H1 (cell line): ENCODE measurements around the gene TTC33. TPM values are rescaled to one million over a fixed set of nuclear protein-coding genes. Genes with fewer than 3 reads are reported as not detected.

Source experiments
- CTBP2 ChIP-seq: IDR thresholded peaks from 2 replicates; pipeline ENCODE4 v1.7.0; 2011; ENCODE audit warnings: borderline replicate concordance, mild to moderate bottlenecking, moderate library complexity, mixed read lengths, low read length; ENCODE audit not compliant: insufficient read depth, insufficient read length
- SIRT6 ChIP-seq: IDR thresholded peaks from one replicate; pipeline ENCODE4 v1.7.1; 2012; ENCODE audit warnings: low read length, inconsistent platforms
- USF2 ChIP-seq: IDR thresholded peaks from 2 replicates; pipeline ENCODE4 v1.6.1; 2011; ENCODE audit warnings: low read length, improper control_type of control experiment
- polyA plus RNA-seq, 7 experiments: library from polyadenylated mRNA; depleted of rRNA in 3 of 7; stranded (reverse) in 5 of 7; unstranded in 2 of 7; fragments of >200 nt in 5 of 7; fragments of 200-250 nt in 2 of 7; gene quantifications; 1 replicate in 5 of 7; 2 replicates in 1 of 7; 4 replicates in 1 of 7; pipeline versions ENCODE4 v1.2.1 to v1.2.3, GENCODE V29; 2011 to 2013; ENCODE audit warnings: missing spikeins in 2 of 7, mixed read lengths in 2 of 7
- total RNA-seq: library from RNA; stranded (reverse); fragmentation: NEBNext Ultra II Directional; extraction: Animal tissue kit (Norgen Biotek cat#: 25700); gene quantifications from 2 replicates; pipeline ENCODE4 v1.2.1, GENCODE V29; 2021

The TTC33 gene
- total and polyA plus RNA-seq, 2 of the 8 experiments (the other 6 are each of a cell fraction or from before 2014, with no cell fraction given) = 1.2 to 12.6 TPM

DNA sequence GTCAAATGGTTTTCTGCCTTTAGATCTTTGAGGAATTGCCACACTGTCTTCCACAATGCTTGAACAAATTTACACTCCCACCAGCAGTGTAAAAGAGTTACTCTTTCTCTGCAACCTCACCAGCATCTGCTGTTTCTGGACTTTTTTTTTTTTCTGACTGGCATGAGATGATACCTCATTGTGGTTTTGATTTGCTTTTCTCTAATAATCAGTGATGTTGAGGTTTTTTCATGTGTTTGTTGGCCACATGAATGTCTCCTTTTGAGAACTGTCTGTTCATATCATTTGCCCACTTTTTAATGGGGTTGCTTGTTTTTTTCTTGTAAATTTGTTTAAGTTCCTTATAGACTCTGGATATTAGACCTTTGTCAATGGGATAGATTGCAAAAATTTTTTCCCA lies 205.3 kb downstream of the TTC33 start (continued):
- TF ChIP-seq USF2 (no peak), SIRT6 (no peak), CTBP2 (no peak)
